GM19468 (cell line): ENCODE data around the gene PARP8.

ENCODE experiments used
- ATAC-seq: cut with Tn5 transposase; IDR thresholded peaks from one replicate; pipeline ENCODE4 v1.9.1; 2021; ENCODE audit warnings: mild to moderate bottlenecking, moderate library complexity, moderate number of reproducible peaks; ENCODE audit not compliant: unreplicated experiment; ENCODE audit errors: extremely low read depth

The PARP8 gene

GRCh38 chr5:50725800-50726474 is 59.5 kb downstream of the PARP8 start:
- ATAC-seq, result no peak

GRCh38 chr5:50726475-50727148 is 60.2 kb downstream of the PARP8 start:
- ATAC-seq, result no peak

GRCh38 chr5:50727149-50727496 is 60.7 kb downstream of the PARP8 start:
- no peak for ATAC-seq

GRCh38 chr5:50727845-50728244 is 61.4 kb downstream of the PARP8 start:
- ATAC-seq, result no peak

GRCh38 chr5:50730336-50730735 is 63.9 kb downstream of the PARP8 start:
- no peak for ATAC-seq

GRCh38 chr5:50730841-50731240 is 64.4 kb downstream of the PARP8 start:
- ATAC-seq, result no peak

GRCh38 chr5:50733741-50734140 is 67.3 kb downstream of the PARP8 start:
- ATAC-seq, result no peak

- no peak for ATAC-seq
These were observed 72.4 kb downstream of the PARP8 start for GRCh38 chr5:50738864-50739263.

- ATAC-seq, result no peak
These were observed 74.4 kb downstream of the PARP8 start for GRCh38 chr5:50740832-50741231.

- peak; percentile 32 for ATAC-seq
These were observed 78.3 kb downstream of the PARP8 start for GRCh38 chr5:50744776-50745175.

GRCh38 chr5:50745221-50745910 is 78.9 kb downstream of the PARP8 start:
- ATAC-seq, result no peak

- ATAC-seq, result no peak
These were observed 82.7 kb downstream of the PARP8 start for GRCh38 chr5:50749181-50749580.

GRCh38 chr5:50749873-50750272 is 83.4 kb downstream of the PARP8 start:
- ATAC-seq, result no peak

- peak; percentile 67 for ATAC-seq
These were observed 84.7 kb downstream of the PARP8 start for GRCh38 chr5:50751064-50751657.

GRCh38 chr5:50752800-50753199 is 86.4 kb downstream of the PARP8 start:
- ATAC-seq, result no peak

GRCh38 chr5:50759526-50760270 is 93.3 kb downstream of the PARP8 start:
- ATAC-seq, result no peak

- ATAC-seq, result no peak
These were observed 96.9 kb downstream of the PARP8 start for GRCh38 chr5:50763351-50763750.

- ATAC-seq, result no peak
These were observed 97.4 kb downstream of the PARP8 start for GRCh38 chr5:50763846-50764245.

GRCh38 chr5:50766042-50766441 is 99.6 kb downstream of the PARP8 start:
- no peak for ATAC-seq

GRCh38 chr5:50766462-50766861 is 100.0 kb downstream of the PARP8 start:
- ATAC-seq, result no peak
